ENCODE data around the gene ODAD4.

Gene ODAD4

GRCh38 chr17:41917192-41917591 is 13.2 kb upstream of the ODAD4 start:
- ChIA-PET POLR2A (no interaction called here), CTCF (interaction anchor here (0.7 to 2.9 kb wide), 3 partner anchors 8 to 13 kb away, joined by 3 to 13 read pairs (median 5); partner anchors contain the start of gene ODAD4)
- no peak for DNase-seq (ENCODE audit: extremely low spot score)
- no peak for TF ChIP-seq CTCF (IDR thresholded peaks at IDR 0.05; ENCODE audit: control extremely low read depth, extremely low read depth, low read depth, missing control alignments)

GRCh38 chr17:41917679-41918313 is 12.6 kb upstream of the ODAD4 start:
- ChIA-PET POLR2A (interaction anchor here (1.7 kb wide), 1 partner anchor 13 kb away, joined by 9 read pairs; the partner anchor contains the start of gene ODAD4), CTCF (interaction anchor here (1.3 to 2.9 kb wide), 3 partner anchors 9 to 12 kb away, joined by 4 to 13 read pairs (median 5); partner anchors contain the start of gene ODAD4)
- DNase-seq (ENCODE audit: extremely low spot score) = peak; percentile 40
- no peak for TF ChIP-seq CTCF (IDR thresholded peaks at IDR 0.05; ENCODE audit: control extremely low read depth, extremely low read depth, low read depth, missing control alignments)

- TF ChIP-seq CTCF (IDR thresholded peaks at IDR 0.05; ENCODE audit: control extremely low read depth, extremely low read depth, low read depth, missing control alignments) = no peak
- ChIA-PET CTCF (interaction anchor here (1.3 to 2.9 kb wide), 3 partner anchors 8 to 11 kb away, joined by 4 to 13 read pairs (median 5); partner anchors contain the start of gene ODAD4), POLR2A (interaction anchor here (0.5 to 1.7 kb wide), 3 partner anchors 12 to 76 kb away, joined by 3 to 9 read pairs (median 4); partner anchors contain the start of gene ODAD4)
- peak; percentile 100 for DNase-seq (ENCODE audit: extremely low spot score)
These were observed 11.9 kb upstream of the ODAD4 start, which contains the start of gene ACLY for GRCh38 chr17:41918314-41919164. ACLY (minus strand) TSS chr17:41918951; CDS start chr17:41913873, 5,078 bp downstream.

GRCh38 chr17:41919165-41919817 is 11.1 kb upstream of the ODAD4 start:
- no peak for DNase-seq (ENCODE audit: extremely low spot score)
- TF ChIP-seq CTCF (IDR thresholded peaks at IDR 0.05; ENCODE audit: control extremely low read depth, extremely low read depth, low read depth, missing control alignments) = no peak
- ChIA-PET POLR2A (interaction anchor here (0.5 to 1.7 kb wide), 3 partner anchors 11 to 77 kb away, joined by 3 to 9 read pairs (median 4); partner anchors contain the start of gene ODAD4), CTCF (interaction anchor here (2.9 kb wide), 1 partner anchor 10 kb away, joined by 13 read pairs; the partner anchor contains the start of gene ODAD4)

- ChIA-PET CTCF (no interaction called here), POLR2A (no interaction called here)
- TF ChIP-seq CTCF (IDR thresholded peaks at IDR 0.05; ENCODE audit: control extremely low read depth, extremely low read depth, low read depth, missing control alignments) = no peak
- DNase-seq (ENCODE audit: extremely low spot score) = no peak
These were observed 10.4 kb upstream of the ODAD4 start for GRCh38 chr17:41919840-41920579.
